K562 (cell line): Measurements from ENCODE around the gene OSBPL7. TPM values are rescaled to one million over a fixed set of nuclear protein-coding genes. Genes with fewer than 3 reads are reported as not detected.

Source experiments
- BRF2 ChIP-seq: IDR thresholded peaks from 3 replicates; pipeline ENCODE4 v1.6.1; 2011; ENCODE audit warnings: borderline replicate concordance, mild to moderate bottlenecking; ENCODE audit not compliant: insufficient read length, insufficient read depth
- EZH2 ChIP-seq: IDR thresholded peaks from 2 replicates; pipeline ENCODE4 v1.6.1; 2012; ENCODE audit warnings: low read depth, mild to moderate bottlenecking, inconsistent platforms, low read length, borderline replicate concordance
- GATAD2B ChIP-seq: fragments of 450-650 bp; IDR thresholded peaks from 2 replicates; pipeline ENCODE4 v1.6.1; 2017; ENCODE audit warnings: mild to moderate bottlenecking, borderline replicate concordance
- HNRNPL ChIP-seq: fragments of 200-400 bp; formaldehyde crosslinking; IDR thresholded peaks from 2 replicates; pipeline ENCODE4 v1.6.1; 2017; ENCODE audit warnings: low read depth, mild to moderate bottlenecking, low read length
- JUNB ChIP-seq: fragments of 450-650 bp; formaldehyde crosslinking; conservative IDR thresholded peaks from 2 replicates; pipeline ENCODE4 v1.4.0; 2020; ENCODE audit warnings: mild to moderate bottlenecking
- KDM5B ChIP-seq: fragments of 200-600 bp; sonication (generic); IDR thresholded peaks from 2 replicates; pipeline ENCODE4 v1.6.1; 2012; ENCODE audit warnings: low read depth, mild to moderate bottlenecking, moderate library complexity, low read length, control low read depth, inconsistent platforms; ENCODE audit not compliant: insufficient replicate concordance
- KHSRP ChIP-seq: fragments of 450-650 bp; IDR thresholded peaks from 2 replicates; pipeline ENCODE4 v1.6.1; 2017
- KLF6 ChIP-seq: fragments of 250-450 bp; sonication (Bioruptor Pico); IDR thresholded peaks from 2 replicates; pipeline ENCODE4 v1.4.0; 2020; ENCODE audit warnings: mild to moderate bottlenecking, moderate library complexity, borderline replicate concordance
- LARP7 ChIP-seq: fragments of 450-650 bp; IDR thresholded peaks from 2 replicates; pipeline ENCODE4 v1.6.1; 2016
- MCM3 ChIP-seq: fragments of 450-650 bp; IDR thresholded peaks from 2 replicates; pipeline ENCODE4 v1.6.1; 2016
- MTA2 ChIP-seq: fragments of 450-650 bp; IDR thresholded peaks from 2 replicates; pipeline ENCODE4 v1.6.1; 2016; ENCODE audit warnings: low read depth
- NEUROD1 ChIP-seq: fragments of 150-350 bp; IDR thresholded peaks from 2 replicates; pipeline ENCODE4 v1.6.1; 2014; ENCODE audit warnings: borderline replicate concordance, low read length, low read depth; ENCODE audit not compliant: partially characterized antibody
- NFIX ChIP-seq: fragments of 250-450 bp; sonication (Bioruptor Pico); IDR thresholded peaks from 2 replicates; pipeline ENCODE4 v1.4.0; 2020; ENCODE audit warnings: low read depth, mild to moderate bottlenecking, moderate library complexity
- RAD51 ChIP-seq: fragments of 450-650 bp; IDR thresholded peaks from 2 replicates; pipeline ENCODE4 v1.7.1; 2016; ENCODE audit warnings: low read depth, mild to moderate bottlenecking, borderline replicate concordance
- RB1 ChIP-seq: fragments of 450-650 bp; IDR thresholded peaks from 2 replicates; pipeline ENCODE4 v1.6.1; 2017; ENCODE audit warnings: low read depth, mild to moderate bottlenecking
- SAP30 ChIP-seq: fragments of 200-600 bp; sonication (generic); IDR thresholded peaks from 2 replicates; pipeline ENCODE4 v1.6.1; 2012; ENCODE audit warnings: borderline replicate concordance, low read depth, mild to moderate bottlenecking, moderate library complexity, low read length, control low read depth, inconsistent platforms; ENCODE audit not compliant: insufficient read depth, poor library complexity, severe bottlenecking
- SMARCB1 ChIP-seq: IDR thresholded peaks from 2 replicates; pipeline ENCODE4 v1.6.1; 2011; ENCODE audit warnings: improper control_type of control experiment, low read depth; ENCODE audit not compliant: insufficient read length
- STAT5A ChIP-seq: IDR thresholded peaks from 2 replicates; pipeline ENCODE4 v1.6.1; 2012; ENCODE audit warnings: low read length, inconsistent platforms, borderline replicate concordance
- ZBTB17 ChIP-seq: fragments of 450-650 bp; formaldehyde crosslinking; IDR thresholded peaks from 2 replicates; pipeline ENCODE4 v1.4.0; 2020; ENCODE audit warnings: mild to moderate bottlenecking
- ZNF133 ChIP-seq: fragments of 250-450 bp; sonication (Bioruptor Pico); IDR thresholded peaks from 2 replicates; pipeline ENCODE4 v1.4.0; 2020; ENCODE audit warnings: mild to moderate bottlenecking
- ZNF282 ChIP-seq: sonication (generic); formaldehyde crosslinking; IDR thresholded peaks from 2 replicates; pipeline ENCODE4 v1.8.1; 2023; ENCODE audit warnings: missing genetic modification reagents
- ZNF699 ChIP-seq: fragments of 250-450 bp; sonication (Bioruptor Pico); IDR thresholded peaks from 2 replicates; pipeline ENCODE4 v1.8.0; 2021; ENCODE audit warnings: mild to moderate bottlenecking, moderate library complexity; ENCODE audit not compliant: insufficient replicate concordance
- polyA plus RNA-seq, 8 experiments: library from polyadenylated mRNA; depleted of rRNA in 4 of 8; stranded (reverse) in 5 of 8; unstranded in 3 of 8; fragments of >200 nt; fragmentation: Nextera tagmentation in 2 of 8; fragmentation: Illumina TruSeq in 1 of 8; extraction: Ambion mirVana in 2 of 8; extraction: Trizol in 1 of 8; gene quantifications; 2 replicates each; pipeline versions ENCODE4 v1.2.1 to v1.2.3, GENCODE V29; 2011 to 2014; ENCODE audit warnings: inconsistent platforms in 1 of 8, missing spikeins in 1 of 8
- total RNA-seq, 7 experiments: library from RNA; depleted of rRNA in 6 of 7; stranded (reverse); fragments of >200 nt in 6 of 7; fragmentation: Illumina TruSeq in 2 of 7; extraction: Trizol in 2 of 7; gene quantifications; 2 replicates each; pipeline versions ENCODE4 v1.2.1 to v1.2.3, GENCODE V29; 2011 to 2021; ENCODE audit warnings: low replicate concordance in 1 of 7
- TF ChIP-seq, protein P1 (sequence below): fragments of 200-800 bp; sonication (Bioruptor generic); IDR thresholded peaks from 2 replicates; pipeline ENCODE4 v1.6.1; 2017; ENCODE audit warnings: missing genetic modification characterization, missing compliant biosample characterization
- TF ChIP-seq, protein P2 (sequence below): sonication (generic); formaldehyde crosslinking; IDR thresholded peaks from 2 replicates; pipeline ENCODE4 v1.5.0; 2020; ENCODE audit warnings: missing genetic modification reagents
- TF ChIP-seq, protein P3 (sequence below), 2 experiments: fragments of 450-650 bp; IDR thresholded peaks; 2 replicates each; pipeline ENCODE4 v1.6.1; 2016

The OSBPL7 gene
- total and polyA plus RNA-seq, 9 of the 15 experiments (the other 6 are each of a cell fraction or from before 2014, with no cell fraction given) = 0.32 to 11.9 (median 5.8) TPM

- TF ChIP-seq, protein P1, sequence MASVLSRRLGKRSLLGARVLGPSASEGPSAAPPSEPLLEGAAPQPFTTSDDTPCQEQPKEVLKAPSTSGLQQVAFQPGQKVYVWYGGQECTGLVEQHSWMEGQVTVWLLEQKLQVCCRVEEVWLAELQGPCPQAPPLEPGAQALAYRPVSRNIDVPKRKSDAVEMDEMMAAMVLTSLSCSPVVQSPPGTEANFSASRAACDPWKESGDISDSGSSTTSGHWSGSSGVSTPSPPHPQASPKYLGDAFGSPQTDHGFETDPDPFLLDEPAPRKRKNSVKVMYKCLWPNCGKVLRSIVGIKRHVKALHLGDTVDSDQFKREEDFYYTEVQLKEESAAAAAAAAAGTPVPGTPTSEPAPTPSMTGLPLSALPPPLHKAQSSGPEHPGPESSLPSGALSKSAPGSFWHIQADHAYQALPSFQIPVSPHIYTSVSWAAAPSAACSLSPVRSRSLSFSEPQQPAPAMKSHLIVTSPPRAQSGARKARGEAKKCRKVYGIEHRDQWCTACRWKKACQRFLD (CRISPR knock-in tag) = peak; percentile 54; the same call in 1 of the 2 replicates
- TF ChIP-seq KHSRP (no peak), EZH2 (no peak), GATAD2B (peak; percentile 26; the same call in 1 of the 2 replicates), SAP30 (no peak), KDM5B (peak; percentile 90), RAD51 (no peak), JUNB (CRISPR knock-in tag) (no peak), RB1 (peak; percentile 68; the same call in 1 of the 2 replicates), NEUROD1 (no peak), ZNF699 (CRISPR knock-in tag) (no peak), ZBTB17 (CRISPR knock-in tag) (no peak), ZNF133 (no peak), STAT5A (no peak), MTA2 (no peak), NFIX (CRISPR knock-in tag) (no peak), SMARCB1 (no peak), MCM3 (no peak), LARP7 (no peak), ZNF282 (CRISPR knock-in tag) (no peak), HNRNPL (peak; percentile 63; the same call in 1 of the 2 replicates), BRF2 (no peak), KLF6 (CRISPR knock-in tag) (no peak)
- TF ChIP-seq, protein P2, sequence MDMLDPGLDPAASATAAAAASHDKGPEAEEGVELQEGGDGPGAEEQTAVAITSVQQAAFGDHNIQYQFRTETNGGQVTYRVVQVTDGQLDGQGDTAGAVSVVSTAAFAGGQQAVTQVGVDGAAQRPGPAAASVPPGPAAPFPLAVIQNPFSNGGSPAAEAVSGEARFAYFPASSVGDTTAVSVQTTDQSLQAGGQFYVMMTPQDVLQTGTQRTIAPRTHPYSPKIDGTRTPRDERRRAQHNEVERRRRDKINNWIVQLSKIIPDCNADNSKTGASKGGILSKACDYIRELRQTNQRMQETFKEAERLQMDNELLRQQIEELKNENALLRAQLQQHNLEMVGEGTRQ (CRISPR knock-in tag) = no peak
- TF ChIP-seq, protein P3, sequence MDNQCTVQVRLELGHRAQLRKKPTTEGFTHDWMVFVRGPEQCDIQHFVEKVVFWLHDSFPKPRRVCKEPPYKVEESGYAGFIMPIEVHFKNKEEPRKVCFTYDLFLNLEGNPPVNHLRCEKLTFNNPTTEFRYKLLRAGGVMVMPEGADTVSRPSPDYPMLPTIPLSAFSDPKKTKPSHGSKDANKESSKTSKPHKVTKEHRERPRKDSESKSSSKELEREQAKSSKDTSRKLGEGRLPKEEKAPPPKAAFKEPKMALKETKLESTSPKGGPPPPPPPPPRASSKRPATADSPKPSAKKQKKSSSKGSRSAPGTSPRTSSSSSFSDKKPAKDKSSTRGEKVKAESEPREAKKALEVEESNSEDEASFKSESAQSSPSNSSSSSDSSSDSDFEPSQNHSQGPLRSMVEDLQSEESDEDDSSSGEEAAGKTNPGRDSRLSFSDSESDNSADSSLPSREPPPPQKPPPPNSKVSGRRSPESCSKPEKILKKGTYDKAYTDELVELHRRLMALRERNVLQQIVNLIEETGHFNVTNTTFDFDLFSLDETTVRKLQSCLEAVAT (IDR thresholded peaks at IDR 0.05) = no peak
Measured at GRCh38 chr17:47850692-47851573, 29.3 kb upstream of the OSBPL7 start, which contains the start of gene SP6 (continued).
